Fibroblast of skin of left quadriceps (primary cell): ENCODE results near the gene SLU7.

Experiments
- DNase-seq, 2 experiments: peaks; one replicate each; pipeline ENCODE4 v3.0.0-alpha.2; 2013; ENCODE audit warnings: low read depth in 2 of 2

Gene SLU7

GRCh38 chr5:160419458-160420330 lies 813 bp upstream of the SLU7 start:
- no peak for DNase-seq

- DNase-seq = peak; percentile 91 to 92
These were observed 19.2 kb downstream of the SLU7 start, which contains the start of gene FAM200C for GRCh38 chr5:160399402-160400353. Gene FAM200C, minus strand, starts transcription at chr5:160400054. Its CDS starts 4,564 bp downstream, at chr5:160395490.

- DNase-seq = no peak
These were observed 20.1 kb downstream of the SLU7 start for GRCh38 chr5:160398806-160399205.

GRCh38 chr5:160397492-160397891 lies 21.4 kb downstream of the SLU7 start:
- DNase-seq = no peak

GRCh38 chr5:160395111-160395510 lies 23.8 kb downstream of the SLU7 start:
- DNase-seq = no peak

GRCh38 chr5:160390787-160391696 lies 27.8 kb downstream of the SLU7 start:
- DNase-seq = no peak

- DNase-seq = no peak
These were observed 31.4 kb downstream of the SLU7 start for GRCh38 chr5:160387445-160387844.

- no peak for DNase-seq
These were observed 33.4 kb downstream of the SLU7 start for GRCh38 chr5:160385496-160385895.

GRCh38 chr5:160384681-160385080 lies 34.2 kb downstream of the SLU7 start:
- DNase-seq = no peak

GRCh38 chr5:160382346-160382745 lies 36.5 kb downstream of the SLU7 start:
- no peak for DNase-seq

GRCh38 chr5:160380041-160380440 lies 38.8 kb downstream of the SLU7 start:
- DNase-seq = no peak

- no peak for DNase-seq
These were observed 39.4 kb downstream of the SLU7 start for GRCh38 chr5:160379511-160379910.

- DNase-seq = no peak
These were observed 40.6 kb downstream of the SLU7 start for GRCh38 chr5:160378330-160378729.

GRCh38 chr5:160377651-160378050 lies 41.2 kb downstream of the SLU7 start:
- DNase-seq = no peak

- no peak for DNase-seq
These were observed 42.5 kb downstream of the SLU7 start for GRCh38 chr5:160376416-160376815.

- DNase-seq = no peak
These were observed 43.2 kb downstream of the SLU7 start for GRCh38 chr5:160375701-160376100.

GRCh38 chr5:160375166-160375565 lies 43.7 kb downstream of the SLU7 start:
- no peak for DNase-seq

GRCh38 chr5:160371294-160371693 lies 47.6 kb downstream of the SLU7 start:
- no peak for DNase-seq

- no peak for DNase-seq
These were observed 48.2 kb downstream of the SLU7 start for GRCh38 chr5:160370713-160371034.

- peak; percentile 39 to 40 for DNase-seq
These were observed 48.7 kb downstream of the SLU7 start, which contains the start of gene C1QTNF2 for GRCh38 chr5:160369990-160370712. Gene C1QTNF2, minus strand, starts transcription at chr5:160370626. Its CDS starts 15,615 bp downstream, at chr5:160355011.

- DNase-seq = no peak
These were observed 51.0 kb downstream of the SLU7 start for GRCh38 chr5:160367885-160368284.
